GM19372 (cell line): ENCODE data around the gene EPHB1.
A peak's percentile ranks its signal among the peaks of the same experiment; 100 is the strongest.

Experiments
- ATAC-seq: cut with Tn5 transposase; IDR thresholded peaks from one replicate; pipeline ENCODE4 v1.9.1; 2021; ENCODE audit warnings: mild to moderate bottlenecking, low read depth, moderate library complexity; ENCODE audit not compliant: unreplicated experiment

EPHB1 gene

GRCh38 chr3:134874737-134875413 is 79.8 kb downstream of the EPHB1 start:
- ATAC-seq = no peak

GRCh38 chr3:134876836-134877235 is 81.8 kb downstream of the EPHB1 start:
- no peak for ATAC-seq

- no peak for ATAC-seq
Observed at GRCh38 chr3:134877788-134878187, 82.7 kb downstream of the EPHB1 start.

GRCh38 chr3:134879990-134880389 is 84.9 kb downstream of the EPHB1 start:
- no peak for ATAC-seq

GRCh38 chr3:134880431-134880830 is 85.4 kb downstream of the EPHB1 start:
- ATAC-seq = no peak

- no peak for ATAC-seq
Observed at GRCh38 chr3:134881305-134881704, 86.2 kb downstream of the EPHB1 start.

GRCh38 chr3:134883697-134884385 is 88.8 kb downstream of the EPHB1 start:
- ATAC-seq = no peak

GRCh38 chr3:134885877-134886621 is 91.0 kb downstream of the EPHB1 start:
- ATAC-seq = peak; percentile 81

- ATAC-seq = no peak
Observed at GRCh38 chr3:134886991-134887390, 91.9 kb downstream of the EPHB1 start.

GRCh38 chr3:134887536-134887935 is 92.5 kb downstream of the EPHB1 start:
- ATAC-seq = no peak

- ATAC-seq = no peak
Observed at GRCh38 chr3:134892326-134892725, 97.3 kb downstream of the EPHB1 start.

GRCh38 chr3:134892761-134893160 is 97.7 kb downstream of the EPHB1 start:
- no peak for ATAC-seq

GRCh38 chr3:134894533-134894932 is 99.5 kb downstream of the EPHB1 start:
- no peak for ATAC-seq

GRCh38 chr3:134895181-134895580 is 100.1 kb downstream of the EPHB1 start:
- no peak for ATAC-seq

- ATAC-seq = no peak
Observed at GRCh38 chr3:134896141-134896540, 101.1 kb downstream of the EPHB1 start.

GRCh38 chr3:134896696-134897095 is 101.6 kb downstream of the EPHB1 start:
- ATAC-seq = no peak

GRCh38 chr3:134897391-134898141 is 102.5 kb downstream of the EPHB1 start:
- no peak for ATAC-seq

GRCh38 chr3:134898181-134898754 is 103.2 kb downstream of the EPHB1 start:
- no peak for ATAC-seq

- ATAC-seq = no peak
Observed at GRCh38 chr3:134899786-134900185, 104.7 kb downstream of the EPHB1 start.

- ATAC-seq = no peak
Observed at GRCh38 chr3:134900482-134900881, 105.4 kb downstream of the EPHB1 start.
